HG02610 (cell line): ENCODE results near the gene FAM114A1.
"Not testable (repeated sequence)": the region's sequence is repeated elsewhere in the genome, so short reads cannot be mapped to it uniquely, and the experiment has no call there.

Source experiments
- ATAC-seq: cut with Tn5 transposase; IDR thresholded peaks from one replicate; pipeline ENCODE4 v1.9.1; 2021; ENCODE audit warnings: mild to moderate bottlenecking, moderate library complexity; ENCODE audit not compliant: unreplicated experiment

Gene FAM114A1

GRCh38 chr4:38898245-38898644 lies 30.6 kb downstream of the FAM114A1 start:
- ATAC-seq = no peak

GRCh38 chr4:38902221-38902620 lies 34.6 kb downstream of the FAM114A1 start:
- ATAC-seq = no peak

GRCh38 chr4:38902695-38903094 lies 35.1 kb downstream of the FAM114A1 start:
- ATAC-seq = no peak

- no peak for ATAC-seq
Observed at GRCh38 chr4:38904090-38904666, 36.6 kb downstream of the FAM114A1 start.

GRCh38 chr4:38904682-38905081 lies 37.1 kb downstream of the FAM114A1 start:
- ATAC-seq = no peak

- ATAC-seq = no peak
Observed at GRCh38 chr4:38905652-38906385, 38.2 kb downstream of the FAM114A1 start.

- ATAC-seq = no peak
Observed at GRCh38 chr4:38907696-38908270, 40.2 kb downstream of the FAM114A1 start.

- ATAC-seq = no peak
Observed at GRCh38 chr4:38909015-38909414, 41.4 kb downstream of the FAM114A1 start.

GRCh38 chr4:38911257-38911656 lies 43.7 kb downstream of the FAM114A1 start:
- no peak for ATAC-seq

GRCh38 chr4:38914854-38915253 lies 47.2 kb downstream of the FAM114A1 start:
- peak; percentile 69 for ATAC-seq

GRCh38 chr4:38916267-38916666 lies 48.7 kb downstream of the FAM114A1 start:
- ATAC-seq = not testable (repeated sequence)

GRCh38 chr4:38917481-38918025 lies 49.9 kb downstream of the FAM114A1 start:
- no peak for ATAC-seq

GRCh38 chr4:38919494-38919893 lies 51.9 kb downstream of the FAM114A1 start:
- ATAC-seq = no peak

GRCh38 chr4:38920186-38920585 lies 52.6 kb downstream of the FAM114A1 start:
- ATAC-seq = no peak

GRCh38 chr4:38920677-38921076 lies 53.1 kb downstream of the FAM114A1 start:
- no peak for ATAC-seq

- no peak for ATAC-seq
Observed at GRCh38 chr4:38921151-38921550, 53.5 kb downstream of the FAM114A1 start.

GRCh38 chr4:38923746-38924145 lies 56.1 kb downstream of the FAM114A1 start:
- ATAC-seq = no peak

- ATAC-seq = no peak
Observed at GRCh38 chr4:38924353-38924752, 56.7 kb downstream of the FAM114A1 start.

GRCh38 chr4:38925492-38926413 lies 58.1 kb downstream of the FAM114A1 start:
- no peak for ATAC-seq

GRCh38 chr4:38926896-38927295 lies 59.3 kb downstream of the FAM114A1 start:
- no peak for ATAC-seq

- ATAC-seq = no peak
Observed at GRCh38 chr4:38928568-38928967, 61.0 kb downstream of the FAM114A1 start.
